Measurements from ENCODE around the gene GATC.

GATC gene

DNA sequence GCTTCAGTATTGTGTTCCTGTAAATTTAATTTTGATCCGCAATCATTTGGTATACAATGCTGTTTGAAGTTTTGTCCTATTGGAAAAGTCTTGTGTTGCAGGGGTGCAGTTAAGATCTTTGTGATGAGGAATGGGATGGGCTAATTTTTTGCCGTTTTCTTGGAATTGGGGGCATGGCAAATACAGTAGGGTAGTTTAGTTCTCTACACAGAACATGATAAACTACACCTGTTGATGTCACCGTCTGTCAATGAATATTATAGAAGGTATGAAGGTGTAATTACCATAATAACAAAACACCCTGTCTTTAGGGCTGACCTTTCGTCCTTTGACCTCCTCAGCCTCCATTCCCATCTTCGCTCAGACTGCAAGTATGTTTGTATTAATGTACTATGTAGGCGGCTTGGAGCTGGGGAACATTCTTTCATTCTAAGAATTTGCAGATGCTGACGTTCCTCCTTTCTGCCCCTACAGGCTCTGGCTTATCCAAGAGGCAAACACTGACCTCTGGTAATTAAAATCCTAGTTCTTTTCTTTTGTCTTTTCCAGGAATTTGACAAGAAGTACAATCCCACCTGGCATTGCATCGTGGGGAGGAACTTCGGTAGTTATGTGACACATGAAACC lies 51.4 kb downstream of the GATC start:
- DNase-seq (ENCODE audit: low read depth) = no peak

DNA sequence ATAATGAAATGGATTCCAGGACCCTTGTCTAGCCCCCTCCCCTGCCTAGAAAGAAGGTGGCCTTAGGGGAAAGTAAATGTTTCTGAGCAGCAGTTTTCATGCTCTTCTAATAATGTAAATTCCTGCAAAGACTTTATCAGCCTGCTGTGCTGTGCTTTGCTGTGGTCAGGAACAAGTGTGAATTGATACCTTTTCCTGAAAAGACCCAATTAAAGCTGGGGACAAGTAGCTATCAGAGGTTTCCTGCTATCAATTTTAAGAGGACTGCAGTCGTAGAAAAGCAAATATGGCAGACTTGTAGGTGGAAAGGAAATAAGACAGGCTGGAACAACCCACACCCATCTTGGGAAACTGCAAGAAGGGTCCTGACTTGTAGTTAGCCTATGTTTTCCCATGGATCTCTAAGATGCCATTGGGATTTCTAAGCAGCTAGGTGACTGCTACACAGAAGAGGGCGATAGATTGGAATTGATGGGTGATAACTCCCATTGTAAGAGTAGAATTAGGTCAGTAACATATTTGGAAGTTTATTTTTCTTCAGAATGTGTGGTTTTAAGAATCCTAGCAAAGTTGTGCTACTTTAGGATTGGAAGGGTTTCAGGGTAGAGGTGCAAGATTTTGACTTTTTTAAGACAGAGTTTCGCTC lies 52.7 kb downstream of the GATC start:
- no peak for DNase-seq (ENCODE audit: low read depth)

- no peak for DNase-seq (ENCODE audit: low read depth)
Observed at GRCh38 chr12:120500581-120500980, 54.3 kb downstream of the GATC start.

DNA sequence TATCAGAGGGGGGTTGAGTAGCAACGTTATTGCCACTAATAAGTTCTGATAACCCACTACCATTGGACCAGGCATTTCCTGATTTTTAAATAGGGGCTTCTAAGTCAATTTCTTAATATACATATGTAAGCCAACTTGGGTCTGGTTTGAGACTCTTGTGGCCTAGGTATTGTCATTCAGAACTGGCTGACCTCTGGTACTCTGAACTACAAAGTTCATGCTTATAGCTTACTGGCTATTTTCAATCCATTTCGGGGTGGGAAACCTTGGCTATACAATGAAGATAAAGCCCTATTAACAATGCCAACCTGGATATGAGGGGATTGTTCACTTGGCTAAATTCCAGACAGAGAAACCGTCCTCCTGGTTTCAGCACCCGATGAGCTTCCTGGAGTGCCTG lies 58.3 kb downstream of the GATC start:
- no peak for DNase-seq (ENCODE audit: low read depth)

DNA sequence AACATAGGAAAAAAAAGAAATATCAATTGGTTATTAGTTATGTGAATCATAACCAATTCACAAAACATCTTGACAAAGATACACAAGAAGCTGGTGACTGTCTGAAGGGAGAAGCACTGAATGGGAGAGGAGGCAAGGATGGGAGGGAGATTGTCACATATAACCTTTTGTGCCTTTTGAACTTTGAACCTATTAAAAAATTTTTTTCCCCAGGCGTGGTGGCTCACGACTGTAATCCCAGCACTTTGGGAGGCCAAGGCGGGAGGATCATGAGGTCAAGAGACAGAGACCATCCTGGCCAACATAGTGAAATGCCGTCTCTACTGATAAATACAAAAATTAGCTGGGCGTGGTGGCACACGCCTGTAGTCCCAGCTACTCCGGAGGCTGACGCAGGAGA lies 62.3 kb downstream of the GATC start:
- DNase-seq (ENCODE audit: low read depth) = no peak
